Measurements from ENCODE around the gene PRL. TPM values are rescaled to one million over a fixed set of nuclear protein-coding genes. Genes with fewer than 3 reads are reported as not detected.

The PRL gene
- total RNA-seq, 1 donor from 2014 or later, result not detected

GRCh38 chr6:22313796-22314195 lies 17.0 kb upstream of the PRL start:
- no peaks in the 10 kb centered on the region for H3K36me3 ChIP-seq (ENCODE audit: insufficient read depth, low read length)
- no peaks in the 10 kb centered on the region for H3K4me1 ChIP-seq (ENCODE audit: insufficient read depth, low read length)
- FAIRE-seq, result no peak
- no peak overlapping the region for H2AFZ ChIP-seq (ENCODE audit: low read depth, low read length)
- no peak overlapping the region for H3K4me3 ChIP-seq (ENCODE audit: insufficient read depth, low read depth, low read length)
- Mint-ChIP-seq H3K27me3 (ENCODE audit: low read depth, unreplicated experiment) (no peaks in the 10 kb centered on the region), H3K9me3 (ENCODE audit: unreplicated experiment) (peaks cover 14% of the 10 kb centered on the region), H3K27ac (ENCODE audit: unreplicated experiment) (no peak overlapping the region), H3K4me1 (ENCODE audit: low read depth, unreplicated experiment) (no peaks in the 10 kb centered on the region), H3K36me3 (ENCODE audit: low read depth, unreplicated experiment) (peaks cover 9% of the 10 kb centered on the region), H3K4me3 (ENCODE audit: unreplicated experiment) (no peak overlapping the region)
- no peak overlapping the region for H3K9ac ChIP-seq (ENCODE audit: low read length)
- no peaks in the 10 kb centered on the region for H3K79me2 ChIP-seq (ENCODE audit: insufficient read depth, low read length)
- H3K9me3 ChIP-seq (ENCODE audit: insufficient read depth, low read depth, low read length), result peaks cover 3% of the 10 kb centered on the region
- no peak overlapping the region for H3K27ac ChIP-seq (ENCODE audit: low read depth, low read length)
- H4K20me1 ChIP-seq (ENCODE audit: insufficient read depth, low read length), result no peaks in the 10 kb centered on the region
- no peak overlapping the region for H3K4me2 ChIP-seq (ENCODE audit: low read length)
- TF ChIP-seq EZH2 (IDR thresholded peaks at IDR 0.05; ENCODE audit: insufficient read depth, low read length), result no peak
- TF ChIP-seq CTCF (IDR thresholded peaks at IDR 0.05; ENCODE audit: insufficient read depth, low read depth, low read length), result no peak
- no peak for DNase-seq (ENCODE audit: low read depth)
- H3K27me3 ChIP-seq (ENCODE audit: insufficient read depth, low read length), result no peaks in the 10 kb centered on the region

GRCh38 chr6:22308939-22309338 lies 12.1 kb upstream of the PRL start:
- peaks cover 6% of the 10 kb centered on the region for H3K36me3 Mint-ChIP-seq (ENCODE audit: low read depth, unreplicated experiment)
- Histone ChIP-seq H3K27me3 (ENCODE audit: insufficient read depth, low read length) (no peaks in the 10 kb centered on the region), H3K4me1 (ENCODE audit: insufficient read depth, low read length) (no peaks in the 10 kb centered on the region), H2AFZ (ENCODE audit: low read depth, low read length) (no peak overlapping the region), H3K9me3 (ENCODE audit: insufficient read depth, low read depth, low read length) (peaks cover 3% of the 10 kb centered on the region), H3K4me2 (ENCODE audit: low read length) (no peak overlapping the region), H3K4me3 (ENCODE audit: insufficient read depth, low read depth, low read length) (no peak overlapping the region), H3K79me2 (ENCODE audit: insufficient read depth, low read length) (no peaks in the 10 kb centered on the region), H4K20me1 (ENCODE audit: insufficient read depth, low read length) (no peaks in the 10 kb centered on the region), H3K9ac (ENCODE audit: low read length) (no peak overlapping the region), H3K27ac (ENCODE audit: low read depth, low read length) (no peak overlapping the region), H3K36me3 (ENCODE audit: insufficient read depth, low read length) (no peaks in the 10 kb centered on the region)
- TF ChIP-seq CTCF (IDR thresholded peaks at IDR 0.05; ENCODE audit: insufficient read depth, low read depth, low read length) (no peak), EZH2 (IDR thresholded peaks at IDR 0.05; ENCODE audit: insufficient read depth, low read length) (no peak)
- DNase-seq (ENCODE audit: low read depth) (no peak), FAIRE-seq (no peak)
- H3K27ac Mint-ChIP-seq (ENCODE audit: unreplicated experiment), result no peak overlapping the region
- H3K4me3 Mint-ChIP-seq (ENCODE audit: unreplicated experiment), result no peak overlapping the region
- H3K9me3 Mint-ChIP-seq (ENCODE audit: unreplicated experiment), result peaks cover 3% of the 10 kb centered on the region
- no peaks in the 10 kb centered on the region for H3K27me3 Mint-ChIP-seq (ENCODE audit: low read depth, unreplicated experiment)
- H3K4me1 Mint-ChIP-seq (ENCODE audit: low read depth, unreplicated experiment), result no peaks in the 10 kb centered on the region

- Histone ChIP-seq H3K4me3 (ENCODE audit: insufficient read depth, low read depth, low read length) (no peak overlapping the region), H3K9me3 (ENCODE audit: insufficient read depth, low read depth, low read length) (no peaks in the 10 kb centered on the region), H4K20me1 (ENCODE audit: insufficient read depth, low read length) (no peaks in the 10 kb centered on the region), H3K27me3 (ENCODE audit: insufficient read depth, low read length) (no peaks in the 10 kb centered on the region), H3K4me2 (ENCODE audit: low read length) (no peak overlapping the region), H3K36me3 (ENCODE audit: insufficient read depth, low read length) (no peaks in the 10 kb centered on the region), H3K9ac (ENCODE audit: low read length) (no peak overlapping the region), H3K4me1 (ENCODE audit: insufficient read depth, low read length) (no peaks in the 10 kb centered on the region), H2AFZ (ENCODE audit: low read depth, low read length) (no peak overlapping the region), H3K27ac (ENCODE audit: low read depth, low read length) (no peak overlapping the region), H3K79me2 (ENCODE audit: insufficient read depth, low read length) (no peaks in the 10 kb centered on the region)
- H3K9me3 Mint-ChIP-seq (ENCODE audit: unreplicated experiment), result peaks cover 3% of the 10 kb centered on the region
- no peaks in the 10 kb centered on the region for H3K4me1 Mint-ChIP-seq (ENCODE audit: low read depth, unreplicated experiment)
- H3K27me3 Mint-ChIP-seq (ENCODE audit: low read depth, unreplicated experiment), result no peaks in the 10 kb centered on the region
- DNase-seq (ENCODE audit: low read depth), result no peak
- H3K4me3 Mint-ChIP-seq (ENCODE audit: unreplicated experiment), result no peak overlapping the region
- no peaks in the 10 kb centered on the region for H3K36me3 Mint-ChIP-seq (ENCODE audit: low read depth, unreplicated experiment)
- no peak overlapping the region for H3K27ac Mint-ChIP-seq (ENCODE audit: unreplicated experiment)
- no peak for FAIRE-seq
- TF ChIP-seq CTCF (IDR thresholded peaks at IDR 0.05; ENCODE audit: insufficient read depth, low read depth, low read length) (no peak), EZH2 (IDR thresholded peaks at IDR 0.05; ENCODE audit: insufficient read depth, low read length) (no peak)
These were observed 10.1 kb upstream of the PRL start for GRCh38 chr6:22306741-22307466.

All from astrocyte (in vitro differentiated cells and primary cell).